Measurements from ENCODE around the gene ATP5MC2.
"Not testable (repeated sequence)": the region's sequence is repeated elsewhere in the genome, so short reads cannot be mapped to it uniquely, and the experiment has no call there.

Gene ATP5MC2

DNA sequence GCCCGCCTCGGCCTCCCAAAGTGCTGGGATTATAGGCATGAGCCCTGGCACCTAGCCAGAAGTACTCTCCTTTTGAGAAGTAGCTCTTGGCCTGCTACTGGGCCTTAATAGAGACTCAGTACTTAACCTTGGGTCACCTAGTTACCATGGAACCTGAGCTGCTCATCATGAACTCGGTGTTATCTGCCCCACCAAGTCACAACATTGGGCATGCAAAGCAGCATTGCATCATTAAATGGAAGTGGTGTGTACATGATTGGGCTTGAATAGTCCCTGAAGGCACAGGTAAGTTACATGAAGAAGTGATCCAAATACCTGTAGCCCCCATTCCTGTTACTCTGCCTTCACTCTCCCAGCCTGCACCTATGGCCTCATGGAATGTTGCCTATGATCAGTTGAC, 31.8 kb downstream of the ATP5MC2 start:
- H3K36me3 ChIP-seq (ENCODE audit: insufficient read depth, low read depth, low read length), result no peaks in the 10 kb centered on the region
- H3K27me3 ChIP-seq (ENCODE audit: insufficient read depth, low read length), result no peaks in the 10 kb centered on the region
- no peak overlapping the region for H3K4me3 ChIP-seq (ENCODE audit: low read length)
- H3K4me1 ChIP-seq (ENCODE audit: insufficient read depth, low read length), result no peaks in the 10 kb centered on the region
- no peak overlapping the region for H3K9ac ChIP-seq (ENCODE audit: low read depth, low read length)
- H3K27ac ChIP-seq (ENCODE audit: low read length), result no peak overlapping the region
- H3K9me3 ChIP-seq (ENCODE audit: insufficient read depth, low read depth, low read length), result no peaks in the 10 kb centered on the region

- H3K4me1 ChIP-seq (ENCODE audit: insufficient read depth, low read length), result no peaks in the 10 kb centered on the region
- H3K27me3 ChIP-seq (ENCODE audit: insufficient read depth, low read length), result no peaks in the 10 kb centered on the region
- H3K27ac ChIP-seq (ENCODE audit: low read length), result no peak overlapping the region
- H3K9ac ChIP-seq (ENCODE audit: low read depth, low read length), result no peak overlapping the region
- H3K9me3 ChIP-seq (ENCODE audit: insufficient read depth, low read depth, low read length), result no peaks in the 10 kb centered on the region
- H3K36me3 ChIP-seq (ENCODE audit: insufficient read depth, low read depth, low read length), result no peaks in the 10 kb centered on the region
- no peak overlapping the region for H3K4me3 ChIP-seq (ENCODE audit: low read length)
Observed at GRCh38 chr12:53643232-53643979, 32.5 kb downstream of the ATP5MC2 start.

- Histone ChIP-seq H3K27me3 (ENCODE audit: insufficient read depth, low read length) (no peaks in the 10 kb centered on the region), H3K9me3 (ENCODE audit: insufficient read depth, low read depth, low read length) (no peaks in the 10 kb centered on the region)
Observed at GRCh38 chr12:53638057-53638456, 37.8 kb downstream of the ATP5MC2 start.

GRCh38 chr12:53636641-53637040, 39.2 kb downstream of the ATP5MC2 start:
- Histone ChIP-seq H3K4me1 (ENCODE audit: insufficient read depth, low read length) (no peaks in the 10 kb centered on the region), H3K4me3 (ENCODE audit: low read length) (no peak overlapping the region), H3K9me3 (ENCODE audit: insufficient read depth, low read depth, low read length) (no peaks in the 10 kb centered on the region), H3K27me3 (ENCODE audit: insufficient read depth, low read length) (no peaks in the 10 kb centered on the region), H3K36me3 (ENCODE audit: insufficient read depth, low read depth, low read length) (no peaks in the 10 kb centered on the region), H3K9ac (ENCODE audit: low read depth, low read length) (no peak overlapping the region), H3K27ac (ENCODE audit: low read length) (no peak overlapping the region)

More at GRCh38 chr12:53638057-53638456, 37.8 kb downstream of the ATP5MC2 start:
- Histone ChIP-seq H3K9ac (ENCODE audit: low read depth, low read length) (no peak overlapping the region), H3K27ac (ENCODE audit: low read length) (no peak overlapping the region), H3K36me3 (ENCODE audit: insufficient read depth, low read depth, low read length) (no peaks in the 10 kb centered on the region), H3K4me3 (ENCODE audit: low read length) (no peak overlapping the region), H3K4me1 (ENCODE audit: insufficient read depth, low read length) (no peaks in the 10 kb centered on the region)

- H3K4me3 ChIP-seq (ENCODE audit: low read length); H3K9me3 ChIP-seq (ENCODE audit: insufficient read depth, low read depth, low read length); H3K36me3 ChIP-seq (ENCODE audit: insufficient read depth, low read depth, low read length); H3K4me1 ChIP-seq (ENCODE audit: insufficient read depth, low read length); H3K27me3 ChIP-seq (ENCODE audit: insufficient read depth, low read length); H3K27ac ChIP-seq (ENCODE audit: low read length); H3K9ac ChIP-seq (ENCODE audit: low read depth, low read length): not testable (repeated sequence)
Observed at GRCh38 chr12:53635708-53636107, 40.2 kb downstream of the ATP5MC2 start.

GRCh38 chr12:53631721-53632120, 44.2 kb downstream of the ATP5MC2 start:
- H3K27me3 ChIP-seq (ENCODE audit: insufficient read depth, low read length), result no peaks in the 10 kb centered on the region
- H3K9ac ChIP-seq (ENCODE audit: low read depth, low read length), result no peak overlapping the region
- H3K36me3 ChIP-seq (ENCODE audit: insufficient read depth, low read depth, low read length), result no peaks in the 10 kb centered on the region
- H3K4me3 ChIP-seq (ENCODE audit: low read length), result no peak overlapping the region
- peaks cover 3% of the 10 kb centered on the region; the same call in 1 of the 2 replicates for H3K4me1 ChIP-seq (ENCODE audit: insufficient read depth, low read length)
- H3K27ac ChIP-seq (ENCODE audit: low read length), result no peak overlapping the region
- no peaks in the 10 kb centered on the region for H3K9me3 ChIP-seq (ENCODE audit: insufficient read depth, low read depth, low read length)

DNA sequence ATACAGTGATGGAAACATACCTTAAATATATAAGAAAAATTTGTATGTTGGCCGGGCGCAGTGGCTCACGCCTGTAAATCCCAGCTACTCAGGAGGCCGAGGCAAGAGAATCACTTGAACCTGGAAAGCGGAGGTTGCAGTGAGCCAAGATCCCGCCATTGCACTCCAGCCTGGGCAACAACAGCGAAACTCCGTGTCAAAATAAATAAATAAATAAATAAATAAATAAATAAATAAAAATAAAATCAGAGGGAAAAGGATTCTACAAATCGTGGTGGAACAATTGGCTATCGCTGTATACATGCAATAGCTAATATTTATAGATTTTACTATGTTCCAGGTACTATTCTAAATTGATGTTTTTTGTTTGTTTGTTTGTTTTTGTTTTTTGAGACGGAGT, 48.0 kb downstream of the ATP5MC2 start:
- Histone ChIP-seq H3K4me1 (ENCODE audit: insufficient read depth, low read length) (peaks cover 16% of the 10 kb centered on the region; the same call in 1 of the 2 replicates), H3K9me3 (ENCODE audit: insufficient read depth, low read depth, low read length) (no peaks in the 10 kb centered on the region), H3K27me3 (ENCODE audit: insufficient read depth, low read length) (no peaks in the 10 kb centered on the region), H3K9ac (ENCODE audit: low read depth, low read length) (no peak overlapping the region), H3K36me3 (ENCODE audit: insufficient read depth, low read depth, low read length) (no peaks in the 10 kb centered on the region), H3K27ac (ENCODE audit: low read length) (no peak overlapping the region), H3K4me3 (ENCODE audit: low read length) (no peak overlapping the region)

GRCh38 chr12:53626702-53627169, 49.1 kb downstream of the ATP5MC2 start:
- Histone ChIP-seq H3K36me3 (ENCODE audit: insufficient read depth, low read depth, low read length) (no peaks in the 10 kb centered on the region), H3K27ac (ENCODE audit: low read length) (peak overlapping the region; percentile 99), H3K9ac (ENCODE audit: low read depth, low read length) (peak overlapping the region; percentile 98), H3K4me3 (ENCODE audit: low read length) (peak overlapping the region; percentile 95), H3K4me1 (ENCODE audit: insufficient read depth, low read length) (peaks cover 16% of the 10 kb centered on the region; the same call in 1 of the 2 replicates), H3K27me3 (ENCODE audit: insufficient read depth, low read length) (no peaks in the 10 kb centered on the region), H3K9me3 (ENCODE audit: insufficient read depth, low read depth, low read length) (no peaks in the 10 kb centered on the region)

DNA sequence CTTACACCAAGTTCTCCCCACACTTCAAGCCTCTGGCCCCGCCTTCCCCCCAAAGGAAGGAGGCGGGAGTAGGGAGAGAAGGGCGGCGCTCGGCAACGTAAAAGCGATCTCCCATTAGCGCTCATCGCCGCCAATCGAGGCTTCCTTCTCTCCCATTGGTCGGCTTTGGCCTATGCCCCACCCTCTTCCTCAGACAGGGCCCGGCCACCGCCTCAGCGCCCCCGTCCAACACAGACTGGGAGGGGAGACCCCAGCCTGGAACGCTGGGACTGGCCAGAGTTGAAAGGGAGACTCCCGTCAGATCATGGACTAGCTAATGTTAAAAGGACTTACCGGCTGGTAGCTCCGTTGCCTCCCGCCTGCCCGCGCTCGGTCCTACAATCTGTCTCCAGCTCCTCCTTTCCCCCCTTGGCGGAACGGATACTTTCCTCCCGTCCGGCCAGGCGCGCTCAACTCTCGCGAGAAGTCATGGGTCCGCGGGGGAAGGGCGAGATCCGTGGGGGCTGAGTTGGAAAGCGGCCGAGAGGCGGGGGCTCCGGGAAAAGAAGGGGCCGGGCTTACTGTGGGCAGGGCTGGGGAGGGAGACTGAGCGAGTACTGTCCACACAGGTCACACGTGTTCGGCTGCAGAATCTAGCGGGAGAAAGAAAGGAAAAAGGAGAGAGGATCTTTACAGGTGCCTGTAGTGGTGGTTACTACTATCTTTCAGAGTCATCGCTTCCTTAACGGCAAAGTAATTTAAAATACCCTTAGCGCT, 49.8 kb downstream of the ATP5MC2 start, which contains the start of gene ATF7:
ATF7 (minus strand) TSS at position 437 of the 756 bp plus-strand sequence. CDS start 25,382 bp downstream, outside the sequence.
- Histone ChIP-seq H3K9me3 (ENCODE audit: insufficient read depth, low read depth, low read length) (no peaks in the 10 kb centered on the region), H3K27me3 (ENCODE audit: insufficient read depth, low read length) (no peaks in the 10 kb centered on the region), H3K36me3 (ENCODE audit: insufficient read depth, low read depth, low read length) (no peaks in the 10 kb centered on the region), H3K4me3 (ENCODE audit: low read length) (peak within 1 kb of the TSS; percentile 95), H3K9ac (ENCODE audit: low read depth, low read length) (peak within 1 kb of the TSS; percentile 98), H3K4me1 (ENCODE audit: insufficient read depth, low read length) (peaks cover 16% of the 10 kb centered on the region; the same call in 1 of the 2 replicates), H3K27ac (ENCODE audit: low read length) (peak within 1 kb of the TSS; percentile 99)

GRCh38 chr12:53625373-53625945, 50.4 kb downstream of the ATP5MC2 start:
- H3K9ac ChIP-seq (ENCODE audit: low read depth, low read length), result peak overlapping the region; percentile 98

DNA sequence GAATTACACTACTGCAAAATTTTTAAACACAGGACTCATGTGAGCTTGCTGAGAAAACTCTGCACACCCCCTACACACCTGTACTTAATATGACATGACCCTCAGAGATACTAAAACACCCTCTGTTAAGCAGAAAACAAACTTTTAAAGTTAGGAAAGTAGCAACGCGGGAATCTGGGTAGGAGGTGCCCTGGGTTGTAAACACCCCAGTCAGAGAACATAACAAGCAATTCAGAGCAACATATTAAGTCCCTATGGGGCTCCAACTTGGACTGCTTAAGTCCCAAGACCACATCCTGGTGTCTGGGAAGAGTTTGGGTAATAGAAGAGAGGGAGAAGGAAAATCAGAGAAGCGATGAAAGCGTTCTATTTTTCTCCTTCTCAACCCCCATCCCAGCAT, 50.9 kb downstream of the ATP5MC2 start:
- peaks cover 16% of the 10 kb centered on the region; the same call in 1 of the 2 replicates for H3K4me1 ChIP-seq (ENCODE audit: insufficient read depth, low read length)
- no peaks in the 10 kb centered on the region for H3K36me3 ChIP-seq (ENCODE audit: insufficient read depth, low read depth, low read length)
- H3K27me3 ChIP-seq (ENCODE audit: insufficient read depth, low read length), result no peaks in the 10 kb centered on the region
- no peak overlapping the region for H3K27ac ChIP-seq (ENCODE audit: low read length)
- peak overlapping the region; percentile 95 for H3K4me3 ChIP-seq (ENCODE audit: low read length)
- H3K9ac ChIP-seq (ENCODE audit: low read depth, low read length), result peak overlapping the region; percentile 98; the same call in 1 of the 2 replicates
- H3K9me3 ChIP-seq (ENCODE audit: insufficient read depth, low read depth, low read length), result no peaks in the 10 kb centered on the region

More at GRCh38 chr12:53625373-53625945, 50.4 kb downstream of the ATP5MC2 start:
- no peaks in the 10 kb centered on the region for H3K9me3 ChIP-seq (ENCODE audit: insufficient read depth, low read depth, low read length)
- H3K4me3 ChIP-seq (ENCODE audit: low read length), result peak overlapping the region; percentile 95
- H3K4me1 ChIP-seq (ENCODE audit: insufficient read depth, low read length), result peaks cover 16% of the 10 kb centered on the region; the same call in 1 of the 2 replicates
- no peaks in the 10 kb centered on the region for H3K27me3 ChIP-seq (ENCODE audit: insufficient read depth, low read length)
- H3K36me3 ChIP-seq (ENCODE audit: insufficient read depth, low read depth, low read length), result no peaks in the 10 kb centered on the region
- no peak overlapping the region for H3K27ac ChIP-seq (ENCODE audit: low read length)

All from iPS-20b (cell line).